ENCODE data around the gene WASF3.

DNA sequence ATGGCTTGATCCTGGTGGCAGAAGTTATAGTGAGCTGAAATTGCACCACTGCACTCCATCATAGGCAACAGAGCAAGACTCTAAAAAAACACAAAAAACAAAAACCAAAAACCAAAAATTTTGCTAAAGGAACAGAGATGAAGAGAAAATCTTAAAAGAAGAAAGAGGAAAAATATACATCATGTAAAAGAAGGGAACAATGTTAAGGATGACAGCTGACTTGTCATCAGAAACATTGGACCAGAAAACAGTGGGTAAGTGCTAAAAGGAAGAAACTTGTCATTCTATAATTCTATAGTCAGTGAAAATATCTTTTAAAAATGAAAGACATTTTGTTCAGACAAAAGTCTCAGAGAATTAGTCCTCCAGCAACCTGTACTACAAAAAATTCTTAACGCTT, 93.8 kb downstream of the WASF3 start:
- TF ChIP-seq, protein P1, sequence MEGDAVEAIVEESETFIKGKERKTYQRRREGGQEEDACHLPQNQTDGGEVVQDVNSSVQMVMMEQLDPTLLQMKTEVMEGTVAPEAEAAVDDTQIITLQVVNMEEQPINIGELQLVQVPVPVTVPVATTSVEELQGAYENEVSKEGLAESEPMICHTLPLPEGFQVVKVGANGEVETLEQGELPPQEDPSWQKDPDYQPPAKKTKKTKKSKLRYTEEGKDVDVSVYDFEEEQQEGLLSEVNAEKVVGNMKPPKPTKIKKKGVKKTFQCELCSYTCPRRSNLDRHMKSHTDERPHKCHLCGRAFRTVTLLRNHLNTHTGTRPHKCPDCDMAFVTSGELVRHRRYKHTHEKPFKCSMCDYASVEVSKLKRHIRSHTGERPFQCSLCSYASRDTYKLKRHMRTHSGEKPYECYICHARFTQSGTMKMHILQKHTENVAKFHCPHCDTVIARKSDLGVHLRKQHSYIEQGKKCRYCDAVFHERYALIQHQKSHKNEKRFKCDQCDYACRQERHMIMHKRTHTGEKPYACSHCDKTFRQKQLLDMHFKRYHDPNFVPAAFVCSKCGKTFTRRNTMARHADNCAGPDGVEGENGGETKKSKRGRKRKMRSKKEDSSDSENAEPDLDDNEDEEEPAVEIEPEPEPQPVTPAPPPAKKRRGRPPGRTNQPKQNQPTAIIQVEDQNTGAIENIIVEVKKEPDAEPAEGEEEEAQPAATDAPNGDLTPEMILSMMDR (IDR thresholded peaks at IDR 0.05 in 2 of 3, conservative IDR thresholded peaks at IDR 0.05 in 1 of 3; ENCODE audit: borderline replicate concordance in 1 of 3, insufficient read depth in 1 of 3, low read depth in 2 of 3, low read length in 2 of 3) = no peak
- no peak for TF ChIP-seq POLR2AphosphoS5 (IDR thresholded peaks at IDR 0.05; ENCODE audit: low read depth, low read length)
- TF ChIP-seq FOSL1 (IDR thresholded peaks at IDR 0.05; ENCODE audit: low read depth) = no peak
- TF ChIP-seq POLR2A (IDR thresholded peaks at IDR 0.05; ENCODE audit: borderline replicate concordance, extremely low read depth, insufficient read depth, insufficient read length) = no peak
